MM.1S (cell line): ENCODE results near the gene CMTM3.
"Not testable (repeated sequence)": the region's sequence is repeated elsewhere in the genome, so short reads cannot be mapped to it uniquely, and the experiment has no call there.

ENCODE experiments used
- EZH2 ChIP-seq: fragments of 300-600 bp; sonication (generic); optimal IDR thresholded peaks from 2 replicates; pipeline ENCODE3; 2017; ENCODE audit warnings: low read depth, mild to moderate bottlenecking, antibody characterized with exemption, low read length, mixed read lengths
- TF ChIP-seq, protein P1 (sequence below): fragments of 300-600 bp; sonication (generic); IDR thresholded peaks from 2 replicates; pipeline ENCODE4 v1.5.1; 2016; ENCODE audit warnings: antibody characterized with exemption, low read length, mixed read lengths

GRCh38 chr16:66596559-66596958 is 7.9 kb upstream of the CMTM3 start:
- TF ChIP-seq EZH2: not testable (repeated sequence)
- TF ChIP-seq, protein P1, sequence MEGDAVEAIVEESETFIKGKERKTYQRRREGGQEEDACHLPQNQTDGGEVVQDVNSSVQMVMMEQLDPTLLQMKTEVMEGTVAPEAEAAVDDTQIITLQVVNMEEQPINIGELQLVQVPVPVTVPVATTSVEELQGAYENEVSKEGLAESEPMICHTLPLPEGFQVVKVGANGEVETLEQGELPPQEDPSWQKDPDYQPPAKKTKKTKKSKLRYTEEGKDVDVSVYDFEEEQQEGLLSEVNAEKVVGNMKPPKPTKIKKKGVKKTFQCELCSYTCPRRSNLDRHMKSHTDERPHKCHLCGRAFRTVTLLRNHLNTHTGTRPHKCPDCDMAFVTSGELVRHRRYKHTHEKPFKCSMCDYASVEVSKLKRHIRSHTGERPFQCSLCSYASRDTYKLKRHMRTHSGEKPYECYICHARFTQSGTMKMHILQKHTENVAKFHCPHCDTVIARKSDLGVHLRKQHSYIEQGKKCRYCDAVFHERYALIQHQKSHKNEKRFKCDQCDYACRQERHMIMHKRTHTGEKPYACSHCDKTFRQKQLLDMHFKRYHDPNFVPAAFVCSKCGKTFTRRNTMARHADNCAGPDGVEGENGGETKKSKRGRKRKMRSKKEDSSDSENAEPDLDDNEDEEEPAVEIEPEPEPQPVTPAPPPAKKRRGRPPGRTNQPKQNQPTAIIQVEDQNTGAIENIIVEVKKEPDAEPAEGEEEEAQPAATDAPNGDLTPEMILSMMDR: not testable (repeated sequence)
